Keratinocyte (primary cell): ENCODE results near the gene CFAP46. TPM values are rescaled to one million over a fixed set of nuclear protein-coding genes. Genes with fewer than 3 reads are reported as not detected.

Source experiments
- DNase-seq: peaks from one replicate; pipeline ENCODE4 v3.0.0-alpha.2; 2011; ENCODE audit warnings: low read depth, missing footprints, low spot score
- FAIRE-seq: peaks from 2 replicates; lab custom pipeline; 2011; peaks lifted over from hg19 to GRCh38; lab: Jason Lieb, UNC
- H2AFZ ChIP-seq: 2 replicates; pipeline ENCODE4 v1.6.0; 2012; ENCODE audit warnings: low read length, control low read depth, inconsistent platforms; ENCODE audit not compliant: control insufficient read depth
- H3K27ac ChIP-seq: 2 replicates; pipeline ENCODE4 v1.5.1; 2011; ENCODE audit warnings: low read length; ENCODE audit not compliant: control insufficient read depth, insufficient read depth
- H3K27me3 ChIP-seq: 3 replicates; pipeline ENCODE4 v1.6.0; 2011; ENCODE audit warnings: low read length; ENCODE audit not compliant: control insufficient read depth, insufficient read depth; ENCODE audit errors: extremely low read depth
- H3K36me3 ChIP-seq, 2 experiments: 2 replicates in 1 of 2; 3 replicates in 1 of 2; pipeline ENCODE4 v1.5.1; 2011; ENCODE audit warnings: low read length in 2 of 2, mild to moderate bottlenecking in 1 of 2; ENCODE audit not compliant: control insufficient read depth in 2 of 2, insufficient read depth in 2 of 2; ENCODE audit errors: extremely low read depth in 1 of 2
- H3K4me1 ChIP-seq: 3 replicates; pipeline ENCODE4 v1.5.1; 2011; ENCODE audit warnings: low read length; ENCODE audit not compliant: control insufficient read depth, insufficient read depth; ENCODE audit errors: extremely low read depth
- H3K4me2 ChIP-seq: 3 replicates; pipeline ENCODE4 v1.6.0; 2011; ENCODE audit warnings: low read depth, low read length; ENCODE audit not compliant: control insufficient read depth, insufficient read depth; ENCODE audit errors: extremely low read depth
- H3K4me3 ChIP-seq, 3 experiments: fragments of 200-600 bp in 1 of 3; sonication (generic) in 1 of 3; 2 replicates in 2 of 3; 3 replicates in 1 of 3; pipeline ENCODE4 v1.5.1; 2011 to 2016; ENCODE audit warnings: low read length in 3 of 3, mild to moderate bottlenecking in 3 of 3, control low read depth in 2 of 3, inconsistent platforms in 1 of 3, low read depth in 1 of 3, mixed read lengths in 1 of 3, mixed run types in 1 of 3, moderate library complexity in 1 of 3; ENCODE audit not compliant: control insufficient read depth in 2 of 3, insufficient read depth in 2 of 3; ENCODE audit errors: extremely low read depth in 1 of 3
- H3K79me2 ChIP-seq: 2 replicates; pipeline ENCODE4 v1.6.0; 2012; ENCODE audit warnings: low read length; ENCODE audit not compliant: control insufficient read depth, insufficient read depth
- H3K9ac ChIP-seq: 3 replicates; pipeline ENCODE4 v1.6.0; 2011; ENCODE audit warnings: low read length; ENCODE audit not compliant: control insufficient read depth, insufficient read depth; ENCODE audit errors: extremely low read depth
- H3K9me1 ChIP-seq: 3 replicates; pipeline ENCODE4 v1.6.0; 2011; ENCODE audit warnings: low read length; ENCODE audit not compliant: control insufficient read depth, insufficient read depth; ENCODE audit errors: extremely low read depth
- H3K9me3 ChIP-seq: 2 replicates; pipeline ENCODE4 v1.5.1; 2012; ENCODE audit warnings: low read depth, low read length; ENCODE audit not compliant: control insufficient read depth
- H4K20me1 ChIP-seq: 3 replicates; pipeline ENCODE4 v1.6.0; 2011; ENCODE audit warnings: low read length; ENCODE audit not compliant: control insufficient read depth, insufficient read depth; ENCODE audit errors: extremely low read depth
- CTCF ChIP-seq, 3 experiments: IDR thresholded peaks in 1 of 3; conservative IDR thresholded peaks in 1 of 3; optimal IDR thresholded peaks in 1 of 3; 2 replicates in 2 of 3; 3 replicates in 1 of 3; pipeline versions ENCODE3 to v1.5.1; 2011; ENCODE audit warnings: low read length in 3 of 3, mild to moderate bottlenecking in 3 of 3, moderate library complexity in 2 of 3, control low read depth in 1 of 3, inconsistent platforms in 1 of 3; ENCODE audit not compliant: insufficient read depth in 2 of 3; ENCODE audit errors: extremely low read depth in 1 of 3
- EZH2 ChIP-seq: IDR thresholded peaks from one replicate; pipeline ENCODE4 v1.6.1; 2012; ENCODE audit warnings: inconsistent platforms, mild to moderate bottlenecking, low read length, moderate library complexity
- dilution Hi-C: fragments of 300-500 bp; cut with MboI; formaldehyde crosslinking; loops from one replicate; pipeline ENCODE4 v1.7.0; 2020; ENCODE audit warnings: low sequenced_read_pairs; ENCODE audit not compliant: extremely low pct_ligation_motif_present
- polyA plus RNA-seq, 5 experiments: library from polyadenylated mRNA; depleted of rRNA in 3 of 5; stranded (reverse) in 3 of 5; stranded (forward) in 1 of 5; unstranded in 1 of 5; fragments of >200 nt; gene quantifications; 1 replicate in 1 of 5; 2 replicates in 3 of 5; 3 replicates in 1 of 5; pipeline versions ENCODE4 v1.2.1 to v1.2.3, GENCODE V29; 2011 to 2012; ENCODE audit warnings: missing spikeins in 2 of 5, low read depth in 1 of 5, low replicate concordance in 1 of 5

The CFAP46 gene
- polyA plus RNA-seq, 1 donor (not counting 4 experiments of a cell fraction or from before 2014, with no cell fraction given): 1.00 TPM

- no peak overlapping the region for H3K27ac ChIP-seq
- no peak overlapping the region for H3K9ac ChIP-seq
- no peak for TF ChIP-seq EZH2
- TF ChIP-seq CTCF (optimal IDR thresholded peaks at IDR 0.05 in 1 of 3, IDR thresholded peaks at IDR 0.05 in 1 of 3, conservative IDR thresholded peaks at IDR 0.05 in 1 of 3; ENCODE audit: extremely low read depth in 1 of 3, insufficient read depth in 2 of 3, low read length in 3 of 3): no peak
- no peaks in the 10 kb centered on the region for H3K9me1 ChIP-seq
- no peaks in the 10 kb centered on the region for H3K36me3 ChIP-seq
- H3K9me3 ChIP-seq: no peaks in the 10 kb centered on the region
- H3K27me3 ChIP-seq: peaks cover 4% of the 10 kb centered on the region
- FAIRE-seq: no peak
- no peak for DNase-seq
- H3K4me2 ChIP-seq: no peak overlapping the region
- no peaks in the 10 kb centered on the region for H3K79me2 ChIP-seq
- no peaks in the 10 kb centered on the region for H4K20me1 ChIP-seq
- no peaks in the 10 kb centered on the region for H3K4me1 ChIP-seq
- no peak overlapping the region for H2AFZ ChIP-seq
- H3K4me3 ChIP-seq: no peak overlapping the region
- dilution Hi-C loops: no loop called here
Measured at GRCh38 chr10:132872658-132873057, 69.7 kb downstream of the CFAP46 start.

- Histone ChIP-seq H3K4me2 (no peak overlapping the region), H2AFZ (no peak overlapping the region), H3K9me1 (no peaks in the 10 kb centered on the region), H3K79me2 (no peaks in the 10 kb centered on the region), H3K9me3 (peaks cover 2% of the 10 kb centered on the region), H3K27ac (no peak overlapping the region), H3K36me3 (no peaks in the 10 kb centered on the region), H3K9ac (no peak overlapping the region), H4K20me1 (no peaks in the 10 kb centered on the region), H3K27me3 (peaks cover 3% of the 10 kb centered on the region), H3K4me3 (no peak overlapping the region), H3K4me1 (no peaks in the 10 kb centered on the region)
- no peak for FAIRE-seq
- DNase-seq: no peak
- dilution Hi-C loops: no loop called here
- TF ChIP-seq CTCF (optimal IDR thresholded peaks at IDR 0.05 in 1 of 3, IDR thresholded peaks at IDR 0.05 in 1 of 3, conservative IDR thresholded peaks at IDR 0.05 in 1 of 3; ENCODE audit: extremely low read depth in 1 of 3, insufficient read depth in 2 of 3, low read length in 3 of 3) (no peak), EZH2 (no peak)
Measured at GRCh38 chr10:132870426-132870825, 71.9 kb downstream of the CFAP46 start.
